NCI-H1105 (cell line): Measurements from ENCODE around the gene FALEC.
A peak's percentile ranks its signal among the peaks of the same experiment; 100 is the strongest.

Source experiments
- DNase-seq: peaks from one replicate; lab custom pipeline; 2025; lab: John Stamatoyannopoulos, UW

FALEC gene

GRCh38 chr1:150515328-150516049 lies at the start of gene FALEC:
TSS of gene FALEC (plus strand) at chr1:150515752.
- DNase-seq: peak; percentile 94

- no peak for DNase-seq
Measured at GRCh38 chr1:150466964-150467363, 48.6 kb upstream of the FALEC start.

GRCh38 chr1:150469291-150469690 lies 46.3 kb upstream of the FALEC start:
- DNase-seq: no peak

- no peak for DNase-seq
Measured at GRCh38 chr1:150472601-150473200, 42.9 kb upstream of the FALEC start.

GRCh38 chr1:150473659-150474058 lies 41.9 kb upstream of the FALEC start:
- DNase-seq: no peak

GRCh38 chr1:150474869-150475268 lies 40.7 kb upstream of the FALEC start:
- no peak for DNase-seq

- DNase-seq: no peak
Measured at GRCh38 chr1:150476754-150477153, 38.8 kb upstream of the FALEC start.

GRCh38 chr1:150477320-150477719 lies 38.2 kb upstream of the FALEC start:
- DNase-seq: no peak

GRCh38 chr1:150477733-150478132 lies 37.8 kb upstream of the FALEC start:
- no peak for DNase-seq

GRCh38 chr1:150479370-150479769 lies 36.2 kb upstream of the FALEC start:
- no peak for DNase-seq

GRCh38 chr1:150479927-150480352 lies 35.6 kb upstream of the FALEC start:
- no peak for DNase-seq

GRCh38 chr1:150484431-150484830 lies 31.1 kb upstream of the FALEC start:
- DNase-seq: no peak

GRCh38 chr1:150484861-150485260 lies 30.7 kb upstream of the FALEC start:
- no peak for DNase-seq

GRCh38 chr1:150486966-150487762 lies 28.4 kb upstream of the FALEC start, which contains the start of gene TARS2:
TSS of gene TARS2 (plus strand) at chr1:150487419. CDS start at chr1:150487451, 32 bp downstream.
- peak; percentile 94 for DNase-seq

- DNase-seq: no peak
Measured at GRCh38 chr1:150487763-150488115, 27.8 kb upstream of the FALEC start.

- DNase-seq: no peak
Measured at GRCh38 chr1:150493175-150493574, 22.4 kb upstream of the FALEC start.

- no peak for DNase-seq
Measured at GRCh38 chr1:150498342-150498741, 17.2 kb upstream of the FALEC start.

GRCh38 chr1:150505431-150505830 lies 10.1 kb upstream of the FALEC start:
- DNase-seq: no peak

GRCh38 chr1:150507912-150508864 lies 7.4 kb upstream of the FALEC start, which contains the start of gene ECM1:
TSS of gene ECM1 (plus strand) at chr1:150508109. CDS start at chr1:150508210, 101 bp downstream.
- DNase-seq: no peak

GRCh38 chr1:150508982-150509381 lies 6.6 kb upstream of the FALEC start:
- no peak for DNase-seq

- peak; percentile 89 for DNase-seq
Measured at GRCh38 chr1:150511551-150511950, 4.0 kb upstream of the FALEC start.
